Fibroblast of lung (primary cell): ENCODE data around the gene TULP1. TPM values are rescaled to one million over a fixed set of nuclear protein-coding genes. Genes with fewer than 3 reads are reported as not detected.
"Not testable (repeated sequence)": the region's sequence is repeated elsewhere in the genome, so short reads cannot be mapped to it uniquely, and the experiment has no call there.

Experiments
- DNase-seq, 2 donors: peaks; one replicate each; pipeline versions ENCODE4 v3.0.0 to v3.0.0-alpha.2; 2010; ENCODE audit warnings: low read depth in 2 of 2
- H2AFZ ChIP-seq: 2 replicates; pipeline ENCODE4 v1.5.1; 2012; ENCODE audit warnings: low read length, control low read depth, inconsistent platforms
- H3K27ac ChIP-seq: 2 replicates; pipeline ENCODE4 v1.5.1; 2011; ENCODE audit warnings: low read length, control low read depth; ENCODE audit not compliant: insufficient read depth
- H3K27me3 ChIP-seq: 2 replicates; pipeline ENCODE4 v1.5.1; 2011; ENCODE audit warnings: mild to moderate bottlenecking, low read length; ENCODE audit not compliant: control insufficient read depth, insufficient read depth
- H3K36me3 ChIP-seq: 2 replicates; pipeline ENCODE4 v1.5.1; 2011; ENCODE audit warnings: low read length; ENCODE audit not compliant: control insufficient read depth, insufficient read depth
- H3K4me1 ChIP-seq: 2 replicates; pipeline ENCODE4 v1.5.1; 2011; ENCODE audit warnings: low read length; ENCODE audit not compliant: control insufficient read depth, insufficient read depth; ENCODE audit errors: extremely low read depth
- H3K4me2 ChIP-seq: 2 replicates; pipeline ENCODE4 v1.5.1; 2011; ENCODE audit warnings: low read length, control low read depth; ENCODE audit not compliant: insufficient read depth; ENCODE audit errors: extremely low read depth
- H3K4me3 ChIP-seq, 4 experiments: fragments of 200-600 bp in 1 of 4; sonication (generic) in 1 of 4; replicated peaks in 1 of 4; 2 replicates each; pipeline ENCODE4 v1.5.1; 2011 to 2016; ENCODE audit warnings: low read length in 4 of 4, low read depth in 3 of 4, mild to moderate bottlenecking in 3 of 4, control low read depth in 2 of 4, inconsistent platforms in 1 of 4, mixed read lengths in 1 of 4; ENCODE audit not compliant: insufficient read depth in 1 of 4; ENCODE audit errors: control extremely low read depth in 1 of 4
- H3K79me2 ChIP-seq: 2 replicates; pipeline ENCODE4 v1.5.1; 2012; ENCODE audit warnings: mild to moderate bottlenecking, low read length, inconsistent platforms; ENCODE audit not compliant: control insufficient read depth, insufficient read depth
- H3K9ac ChIP-seq: 2 replicates; pipeline ENCODE4 v1.5.1; 2011; ENCODE audit warnings: mild to moderate bottlenecking, low read length, control low read depth; ENCODE audit not compliant: insufficient read depth
- H3K9me3 ChIP-seq: 2 replicates; pipeline ENCODE4 v1.5.1; 2012; ENCODE audit warnings: low read depth, low read length; ENCODE audit not compliant: control insufficient read depth, insufficient read depth
- H4K20me1 ChIP-seq: 2 replicates; pipeline ENCODE4 v1.5.1; 2011; ENCODE audit warnings: low read length; ENCODE audit not compliant: control insufficient read depth, insufficient read depth; ENCODE audit errors: extremely low read depth
- CTCF ChIP-seq, 2 donors: IDR thresholded peaks in 1 of 2; conservative IDR thresholded peaks in 1 of 2; 1 replicate in 1 of 2; 2 replicates in 1 of 2; pipeline ENCODE4 v1.5.1; 2011 to 2012; ENCODE audit warnings: low read length in 2 of 2, control low read depth in 1 of 2, inconsistent platforms in 1 of 2, low read depth in 1 of 2, mild to moderate bottlenecking in 1 of 2
- EZH2 ChIP-seq: IDR thresholded peaks from 2 replicates; pipeline ENCODE4 v1.5.1; 2012; ENCODE audit warnings: low read length, control low read depth, mild to moderate bottlenecking; ENCODE audit errors: missing control alignments
- polyA plus RNA-seq, 2 donors: library from polyadenylated mRNA; depleted of rRNA in 1 of 2; stranded (reverse) in 1 of 2; unstranded in 1 of 2; fragments of >200 nt; gene quantifications; 2 replicates each; pipeline ENCODE4 v1.2.1, GENCODE V29; 2011 to 2012; ENCODE audit warnings: missing spikeins in 1 of 2
- total RNA-seq: library from RNA; depleted of rRNA; stranded (reverse); fragments of >200 nt; gene quantifications from 2 replicates; pipeline ENCODE4 v1.2.1, GENCODE V29; 2014

Gene TULP1
- total and polyA plus RNA-seq, 2 donors (not counting 1 experiment from before 2014, with no cell fraction given): not detected

- H3K9ac ChIP-seq: no peak overlapping the region
- H3K36me3 ChIP-seq: no peaks in the 10 kb centered on the region
- TF ChIP-seq CTCF (conservative IDR thresholded peaks at IDR 0.05 in 1 of 2, IDR thresholded peaks at IDR 0.05 in 1 of 2; ENCODE audit: low read depth in 1 of 2, low read length in 2 of 2) (no peak), EZH2 (no peak)
- no peak overlapping the region for H3K4me2 ChIP-seq
- H3K4me3 ChIP-seq: no peak overlapping the region
- H3K27ac ChIP-seq: no peak overlapping the region
- no peaks in the 10 kb centered on the region for H3K4me1 ChIP-seq
- no peaks in the 10 kb centered on the region for H4K20me1 ChIP-seq
- H3K9me3 ChIP-seq: no peaks in the 10 kb centered on the region
- H3K27me3 ChIP-seq: peaks cover 2% of the 10 kb centered on the region
- no peak for DNase-seq
- H2AFZ ChIP-seq: no peak overlapping the region
- no peaks in the 10 kb centered on the region for H3K79me2 ChIP-seq
Measured at GRCh38 chr6:35521235-35521634, 8.5 kb upstream of the TULP1 start.

- Histone ChIP-seq H3K4me2 (no peak overlapping the region), H4K20me1 (no peaks in the 10 kb centered on the region), H3K9ac (no peak overlapping the region), H3K36me3 (no peaks in the 10 kb centered on the region), H3K9me3 (no peaks in the 10 kb centered on the region), H3K27ac (no peak overlapping the region), H3K4me1 (no peaks in the 10 kb centered on the region), H3K4me3 (no peak overlapping the region), H2AFZ (no peak overlapping the region), H3K79me2 (no peaks in the 10 kb centered on the region), H3K27me3 (peaks cover 4% of the 10 kb centered on the region)
- TF ChIP-seq CTCF (conservative IDR thresholded peaks at IDR 0.05 in 1 of 2, IDR thresholded peaks at IDR 0.05 in 1 of 2; ENCODE audit: low read depth in 1 of 2, low read length in 2 of 2): no peak
- TF ChIP-seq EZH2: no peak
- no peak for DNase-seq
Measured at GRCh38 chr6:35519313-35520015, 6.8 kb upstream of the TULP1 start.

- no peak overlapping the region for H3K4me3 ChIP-seq
- H3K27ac ChIP-seq: no peak overlapping the region
- H3K79me2 ChIP-seq: no peaks in the 10 kb centered on the region
- H3K36me3 ChIP-seq: no peaks in the 10 kb centered on the region
- peaks cover 4% of the 10 kb centered on the region for H3K27me3 ChIP-seq
- H3K4me1 ChIP-seq: no peaks in the 10 kb centered on the region
- no peaks in the 10 kb centered on the region for H3K9me3 ChIP-seq
- no peak overlapping the region for H3K9ac ChIP-seq
- no peak overlapping the region for H3K4me2 ChIP-seq
- TF ChIP-seq EZH2 (no peak), CTCF (conservative IDR thresholded peaks at IDR 0.05 in 1 of 2, IDR thresholded peaks at IDR 0.05 in 1 of 2; ENCODE audit: low read depth in 1 of 2, low read length in 2 of 2) (no peak)
- H2AFZ ChIP-seq: no peak overlapping the region
- no peaks in the 10 kb centered on the region for H4K20me1 ChIP-seq
- no peak for DNase-seq
Measured at GRCh38 chr6:35518566-35519312, 6.0 kb upstream of the TULP1 start.

- H3K79me2 ChIP-seq, H3K27me3 ChIP-seq, H3K9me3 ChIP-seq, H2AFZ ChIP-seq, H3K36me3 ChIP-seq, H4K20me1 ChIP-seq, DNase-seq, H3K4me2 ChIP-seq, H3K4me1 ChIP-seq, H3K4me3 ChIP-seq, H3K9ac ChIP-seq, H3K27ac ChIP-seq: not testable (repeated sequence)
Measured at GRCh38 chr6:35517978-35518377, 5.3 kb upstream of the TULP1 start.
